A673 (cell line): ENCODE data around the gene TRPV4. TPM values are rescaled to one million over a fixed set of nuclear protein-coding genes. Genes with fewer than 3 reads are reported as not detected.

Experiments
- BruUV-seq: library from RNA; stranded (reverse); fragments of 400-500 nt; replicated peaks from 2 replicates; lab custom pipeline; 2021; lab: Mats Ljungman, UMichigan
- CTCF ChIA-PET: fragments of 300-600 bp; sonication (Branson Sonifier 250); formaldehyde crosslinking; loops from one replicate; lab custom pipeline; 2022; ENCODE audit warnings: antibody characterized with exemption; lab: Charles Lee
- POLR2A ChIA-PET: fragments of 300-600 bp; sonication (Branson Sonifier 250); formaldehyde crosslinking; loops from one replicate; lab custom pipeline; 2022; ENCODE audit warnings: antibody characterized with exemption; ENCODE audit not compliant: low non-redundant PET; lab: Charles Lee
- DNase-seq: peaks from one replicate; pipeline ENCODE4 v3.0.0-alpha.2; 2015; ENCODE audit warnings: low spot score
- H3K27ac ChIP-seq: fragments of 200-600 bp; sonication (generic); 2 replicates; pipeline ENCODE4 v1.5.1; 2016; ENCODE audit warnings: mixed run types, low read depth, mild to moderate bottlenecking, mixed read lengths, antibody characterized with exemption, low read length; ENCODE audit not compliant: poor library complexity, severe bottlenecking
- H3K27me3 ChIP-seq: fragments of 200-600 bp; sonication (generic); replicated peaks from 2 replicates; pipeline ENCODE4 v1.6.1; 2017; ENCODE audit warnings: mixed run types, low read depth, mild to moderate bottlenecking, mixed read lengths, antibody characterized with exemption, low read length; ENCODE audit not compliant: insufficient read depth, poor library complexity
- H3K36me3 ChIP-seq: fragments of 200-600 bp; sonication (generic); 2 replicates; pipeline ENCODE4 v1.6.1; 2016; ENCODE audit warnings: mixed run types, mild to moderate bottlenecking, mixed read lengths, antibody characterized with exemption, low read length; ENCODE audit not compliant: insufficient read depth, poor library complexity, severe bottlenecking
- H3K4me1 ChIP-seq: fragments of 200-600 bp; sonication (generic); 2 replicates; pipeline ENCODE4 v1.6.1; 2017; ENCODE audit warnings: mixed run types, mild to moderate bottlenecking, mixed read lengths, antibody characterized with exemption, low read length; ENCODE audit not compliant: insufficient read depth, poor library complexity, severe bottlenecking
- H3K4me3 ChIP-seq: fragments of 200-600 bp; sonication (generic); 2 replicates; pipeline ENCODE4 v1.5.1; 2016; ENCODE audit warnings: low read depth, mixed run types, mild to moderate bottlenecking, mixed read lengths, low read length; ENCODE audit not compliant: poor library complexity, severe bottlenecking
- H3K9me3 ChIP-seq: fragments of 200-600 bp; sonication (generic); 2 replicates; pipeline ENCODE4 v1.6.1; 2016; ENCODE audit warnings: mixed run types, low read depth, mild to moderate bottlenecking, mixed read lengths, antibody characterized with exemption, low read length; ENCODE audit not compliant: poor library complexity, severe bottlenecking
- CTCF ChIP-seq: fragments of 300-800, 200-600 bp; sonication (generic); conservative IDR thresholded peaks from 2 replicates; pipeline ENCODE4 v1.5.1; 2017; ENCODE audit warnings: low read depth, mild to moderate bottlenecking, antibody characterized with exemption, low read length, moderate library complexity, mixed read lengths
- EZH2 ChIP-seq: fragments of 200-600 bp; sonication (generic); IDR thresholded peaks from 2 replicates; pipeline ENCODE4 v1.6.1; 2017; ENCODE audit warnings: borderline replicate concordance, low read depth, mild to moderate bottlenecking, mixed read lengths, antibody characterized with exemption, low read length; ENCODE audit not compliant: poor library complexity, severe bottlenecking
- intact Hi-C: fragments of 100-400 bp; cut with micrococcal nuclease; formaldehyde crosslinking; loops from one replicate; pipeline ENCODE4 v1.10.0; 2022; ENCODE audit not compliant: unreplicated experiment
- total RNA-seq: library from RNA; stranded (reverse); gene quantifications from 2 replicates; pipeline ENCODE4 v1.2.3, GENCODE V29; 2021

Gene TRPV4
- total RNA-seq, 1 experiment from 2014 or later: 0.11 TPM

DNA sequence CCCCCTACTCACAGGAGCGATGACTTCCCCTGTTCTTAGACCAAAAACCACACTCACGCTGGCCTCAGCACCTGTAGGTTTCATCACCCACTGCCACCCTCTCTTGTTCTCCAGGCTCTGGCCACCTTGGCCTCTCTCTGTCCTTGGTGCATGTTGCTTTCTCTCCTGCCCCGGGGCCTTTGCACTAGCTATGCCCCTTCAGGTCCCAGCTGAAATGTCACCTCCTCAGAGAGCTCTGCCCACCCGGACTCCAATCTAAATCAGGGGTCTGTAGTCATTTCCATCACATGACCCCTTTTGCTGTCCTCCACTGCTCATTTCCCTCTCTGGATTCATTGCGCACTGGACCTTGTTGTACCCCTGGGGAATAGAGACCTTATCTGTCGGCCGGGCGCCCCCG, 8.2 kb upstream of the TRPV4 start:
- Histone ChIP-seq H3K36me3 (no peaks in the 10 kb centered on the region), H3K9me3 (no peaks in the 10 kb centered on the region), H3K4me1 (no peaks in the 10 kb centered on the region), H3K27ac (no peak overlapping the region), H3K4me3 (no peak overlapping the region), H3K27me3 (no peaks in the 10 kb centered on the region)
- ChIA-PET POLR2A (no interaction called here), CTCF (interaction anchor here (0.7 kb wide), 1 partner anchor 10 kb away, joined by 4 read pairs; no protein-coding TSS in a partner anchor)
- TF ChIP-seq EZH2 (no peak), CTCF (no peak)
- intact Hi-C loops: no loop called here
- no peak for DNase-seq
- BruUV-seq: no TSS peak

DNA sequence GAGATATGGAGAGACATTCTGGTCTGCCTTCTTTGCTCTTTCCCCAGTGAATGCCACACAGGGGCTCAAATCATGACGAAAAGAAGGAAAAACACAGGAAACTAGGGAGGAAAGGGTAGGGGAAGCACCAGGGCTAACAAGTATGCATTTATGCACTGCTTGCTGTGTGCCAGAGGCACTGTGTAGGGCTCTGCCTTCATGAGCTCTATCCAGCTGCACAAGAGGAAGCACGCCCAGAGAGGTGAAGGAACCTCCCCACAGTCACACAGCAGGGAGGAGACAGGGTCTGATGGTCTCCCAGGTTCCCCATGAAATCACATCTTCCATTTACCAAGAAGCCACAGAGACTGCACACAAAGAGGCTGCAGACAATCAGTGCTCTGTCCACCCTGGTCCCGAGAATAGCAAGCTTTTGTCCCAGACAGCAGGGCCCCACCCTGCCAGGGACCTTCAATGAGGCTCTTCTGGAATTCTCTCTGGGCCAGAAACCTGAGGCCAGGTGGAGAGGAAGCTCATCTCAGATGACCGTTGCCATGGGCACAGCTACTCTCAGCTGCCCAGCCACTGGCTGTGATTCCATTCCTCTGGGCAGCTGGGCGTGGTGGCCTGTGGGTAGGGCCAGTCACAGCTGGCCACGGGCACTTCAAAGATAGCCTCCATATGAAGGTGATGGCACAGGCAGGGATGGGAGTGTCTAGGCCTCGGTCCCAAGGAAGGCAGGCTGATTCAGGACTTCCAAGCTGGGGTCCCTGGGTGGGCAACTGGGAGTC, 7.3 kb upstream of the TRPV4 start:
- POLR2A ChIA-PET: no interaction called here

GRCh38 chr12:109839444-109839843, 6.2 kb upstream of the TRPV4 start:
- POLR2A ChIA-PET: no interaction called here
- no peak overlapping the region for H3K27ac ChIP-seq
- H3K27me3 ChIP-seq: no peaks in the 10 kb centered on the region
- intact Hi-C loops: no loop called here
- H3K36me3 ChIP-seq: no peaks in the 10 kb centered on the region
- TF ChIP-seq CTCF (no peak), EZH2 (no peak)
- CTCF ChIA-PET: no interaction called here
- H3K9me3 ChIP-seq: no peaks in the 10 kb centered on the region
- BruUV-seq: no TSS peak
- DNase-seq: no peak
- no peak overlapping the region for H3K4me3 ChIP-seq
- H3K4me1 ChIP-seq: no peaks in the 10 kb centered on the region

More for the DNA sequence above, 7.3 kb upstream of the TRPV4 start:
- CTCF ChIA-PET: no interaction called here
- Histone ChIP-seq H3K4me3 (no peak overlapping the region), H3K27me3 (no peaks in the 10 kb centered on the region), H3K9me3 (no peaks in the 10 kb centered on the region), H3K27ac (no peak overlapping the region), H3K4me1 (no peaks in the 10 kb centered on the region), H3K36me3 (no peaks in the 10 kb centered on the region)
- BruUV-seq: no TSS peak
- TF ChIP-seq CTCF: no peak
- TF ChIP-seq EZH2: no peak
- DNase-seq: no peak
- intact Hi-C loops: no loop called here
